GM18519 (cell line): ENCODE measurements around the gene HOXB6.

Experiments used
- ATAC-seq: cut with Tn5 transposase; IDR thresholded peaks from one replicate; pipeline ENCODE4 v1.9.1; 2021; ENCODE audit warnings: mild to moderate bottlenecking, moderate library complexity; ENCODE audit not compliant: unreplicated experiment, low FRiP score

HOXB6 gene

DNA sequence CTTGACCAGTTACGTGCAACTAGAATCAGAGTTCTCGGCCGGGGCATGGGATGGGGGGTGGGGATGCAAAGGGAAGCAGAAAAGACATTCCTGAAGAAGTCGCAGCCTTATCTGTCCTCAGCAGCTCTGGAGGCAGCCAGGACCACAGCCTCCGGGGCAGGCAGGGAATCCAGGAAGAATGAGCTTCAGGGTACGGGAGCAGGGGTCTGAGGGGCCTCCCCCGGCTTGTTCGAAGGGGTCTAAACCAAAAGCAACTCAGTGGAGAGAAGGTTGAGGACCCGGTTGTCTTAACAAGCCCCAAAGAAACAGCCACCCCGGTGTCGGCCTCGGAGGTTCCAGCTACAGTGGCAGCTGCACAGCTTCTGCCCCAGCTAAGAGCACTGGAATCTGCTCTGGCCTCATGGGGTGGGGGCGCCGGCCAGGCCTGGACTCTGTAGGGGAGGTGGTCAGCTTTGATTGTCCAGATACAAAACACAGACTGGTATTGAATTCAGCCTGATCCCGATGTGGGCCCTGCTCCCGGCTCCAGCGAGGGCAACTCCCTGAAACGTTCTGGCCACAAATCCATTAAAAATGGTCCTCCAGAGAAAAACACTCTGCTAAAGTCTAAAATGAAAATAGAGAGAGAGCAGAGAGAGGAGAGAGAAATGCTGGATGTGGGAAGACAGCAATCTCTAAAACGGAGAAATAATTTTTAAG, 34.3 kb downstream of the HOXB6 start:
- no peak for ATAC-seq

DNA sequence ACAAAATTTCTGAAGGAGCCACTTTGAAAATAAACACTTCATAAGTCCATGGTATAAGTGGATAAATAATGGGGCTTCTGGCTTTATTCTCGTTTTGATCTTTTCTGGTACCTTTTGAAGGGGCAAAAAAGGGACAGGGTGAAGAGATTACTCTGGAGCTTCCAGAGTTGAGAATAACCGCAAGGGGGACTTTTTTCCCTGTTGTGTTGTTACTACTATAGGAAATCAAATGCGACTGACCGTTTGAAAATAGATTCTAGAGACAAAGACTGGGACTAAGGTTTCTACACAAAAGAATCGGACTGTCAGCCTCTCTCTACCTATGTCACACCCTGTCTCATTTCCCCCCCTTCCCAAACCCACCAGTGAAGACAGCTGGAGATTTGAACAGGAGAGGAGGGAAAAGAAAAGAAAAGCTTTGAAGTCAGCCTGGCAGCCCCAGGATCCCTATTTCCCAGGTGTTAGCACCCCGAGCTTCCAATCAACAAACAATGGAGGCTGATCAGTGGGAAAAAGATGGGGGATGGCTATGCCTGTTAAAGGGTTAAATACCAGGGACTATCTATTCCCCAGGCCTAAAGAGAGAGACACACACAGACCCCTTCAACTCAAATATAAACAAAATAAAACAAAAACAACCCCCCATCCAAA, 35.0 kb downstream of the HOXB6 start:
- ATAC-seq = no peak

DNA sequence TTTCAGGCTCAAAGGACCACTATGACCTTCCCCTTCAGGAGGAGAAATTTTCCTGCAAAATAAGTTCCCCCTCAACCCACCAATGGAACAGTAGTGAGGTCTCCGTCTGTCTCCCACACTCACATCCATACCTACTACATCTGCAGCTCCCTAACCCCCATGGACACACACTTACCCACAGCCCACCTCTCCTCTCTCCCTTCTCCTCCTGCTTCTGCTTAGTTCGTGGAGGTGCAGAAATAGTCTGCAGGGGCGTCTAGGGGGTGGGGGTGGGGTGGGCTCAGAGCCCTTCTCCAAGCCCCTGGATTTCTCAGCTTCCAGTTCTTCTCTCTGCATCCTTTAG, 35.6 kb downstream of the HOXB6 start:
- no peak for ATAC-seq

DNA sequence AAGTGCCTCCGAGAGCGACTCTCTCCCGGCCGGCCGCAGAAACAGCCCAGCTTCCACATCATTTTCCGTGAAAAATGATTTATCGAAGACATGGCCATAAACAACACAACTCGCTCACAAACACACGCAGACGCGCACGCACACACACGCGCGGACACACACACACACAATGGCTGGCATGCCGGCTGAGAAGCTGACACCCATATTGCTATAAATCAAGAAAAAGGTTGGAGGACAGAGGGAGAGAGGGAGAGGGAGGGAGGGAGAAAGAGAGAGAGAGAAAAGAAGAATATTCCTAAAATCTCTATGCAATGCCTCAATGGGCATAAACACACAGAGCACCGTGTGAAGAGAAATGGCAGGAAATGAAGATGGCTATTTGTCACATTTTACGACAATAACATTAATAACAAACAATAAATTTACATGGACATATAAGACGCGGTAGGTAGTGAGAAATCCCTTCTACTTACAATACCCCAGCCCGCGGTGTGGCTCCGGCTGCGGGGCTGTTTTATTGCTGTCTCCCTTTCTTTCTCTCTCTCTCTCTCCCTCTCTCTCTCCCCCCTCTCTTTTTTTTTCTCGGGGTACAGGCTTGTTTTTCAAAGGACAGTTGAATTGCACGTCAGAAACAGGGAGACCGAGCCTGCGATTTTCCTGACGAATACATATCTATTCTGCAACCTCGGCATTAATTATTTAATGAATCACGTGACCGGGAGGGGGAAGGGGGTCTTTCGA, 36.1 kb downstream of the HOXB6 start:
- ATAC-seq = no peak

- ATAC-seq = no peak
These were observed 37.0 kb downstream of the HOXB6 start for GRCh38 chr17:48567646-48568354.

DNA sequence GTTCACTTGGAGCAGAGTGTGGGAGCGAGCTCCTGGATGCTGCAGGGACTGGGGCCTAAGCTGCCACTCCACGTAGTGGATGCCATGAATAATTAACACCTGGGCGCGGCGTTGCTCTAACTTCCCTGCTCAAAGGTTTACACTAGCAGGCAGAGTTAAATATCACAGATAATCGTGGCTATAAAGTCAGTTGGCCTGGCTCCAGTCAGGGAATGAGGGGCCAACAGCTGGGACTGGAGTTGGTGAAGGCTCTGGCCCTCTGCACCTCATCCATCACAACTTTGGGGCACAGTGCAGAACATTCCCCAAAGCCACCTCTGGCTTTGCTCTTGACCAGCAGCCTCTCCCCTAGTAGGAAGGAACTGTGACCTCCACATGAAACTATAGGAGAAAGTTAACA, 37.6 kb downstream of the HOXB6 start:
- ATAC-seq = no peak

- ATAC-seq = no peak
These were observed 38.1 kb downstream of the HOXB6 start for GRCh38 chr17:48566717-48567116.

DNA sequence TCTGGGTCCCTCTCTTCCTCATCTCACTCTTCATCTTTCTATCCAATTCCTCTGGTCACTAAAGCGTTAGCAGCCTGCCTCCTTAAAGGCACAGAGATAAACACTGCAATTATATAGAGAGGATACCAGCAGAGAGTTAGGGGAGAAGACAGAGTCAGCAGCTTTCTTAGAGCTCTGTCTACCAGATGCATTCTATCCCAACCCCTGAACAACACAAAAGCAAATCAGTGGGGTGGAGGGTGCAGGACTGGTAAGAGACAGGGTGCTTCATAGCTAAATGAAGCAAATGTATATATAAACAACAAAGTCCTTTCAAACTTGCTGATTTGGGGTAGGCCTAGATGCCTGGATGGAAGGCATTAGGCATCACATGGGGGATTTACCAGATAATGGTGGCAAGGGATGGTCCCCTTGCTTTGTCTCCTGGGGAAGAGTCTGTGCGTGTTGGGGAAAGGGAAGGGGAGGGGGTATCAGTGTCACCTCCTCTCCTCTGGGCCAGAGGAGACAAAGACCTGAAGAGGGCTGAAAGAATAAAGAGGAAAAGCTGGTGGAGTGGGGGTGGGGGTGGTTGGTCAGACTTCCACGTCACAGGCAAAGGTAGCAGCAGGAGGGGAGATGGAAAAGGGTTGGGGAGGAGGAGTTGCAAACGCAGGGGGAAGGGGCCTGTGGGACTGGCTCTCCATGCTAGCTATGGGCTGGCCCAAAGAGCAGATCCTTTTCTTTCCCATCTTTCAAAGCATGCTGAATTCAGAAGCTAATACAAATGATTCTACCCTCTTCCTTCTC, 38.7 kb downstream of the HOXB6 start:
- ATAC-seq = no peak

DNA sequence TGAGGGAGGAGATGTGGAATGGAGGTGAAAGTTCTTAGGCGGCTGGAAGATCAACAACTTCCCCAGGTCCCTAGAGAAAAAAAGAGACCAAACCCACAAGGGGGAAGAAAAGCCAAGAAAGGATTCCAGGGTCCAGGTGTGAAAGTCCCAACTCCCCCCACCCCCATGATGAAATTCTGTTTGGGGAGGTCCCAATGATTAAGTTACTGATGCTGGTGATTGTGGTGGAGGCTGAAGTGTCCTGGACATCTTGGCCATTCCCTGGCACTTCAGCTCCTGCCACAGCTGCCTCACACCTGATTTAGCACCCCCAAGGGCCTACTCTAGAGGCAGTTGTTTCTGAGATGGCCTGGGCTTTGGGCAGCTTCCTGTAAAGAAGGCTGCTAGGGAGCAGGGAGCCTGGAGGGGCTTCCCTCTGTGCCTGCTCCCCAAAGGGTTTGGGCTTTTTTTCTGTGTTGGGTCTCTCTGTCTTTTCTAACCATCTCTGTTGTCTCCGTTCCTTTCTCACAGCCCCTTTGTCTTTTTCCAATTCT, 39.7 kb downstream of the HOXB6 start:
- no peak for ATAC-seq

DNA sequence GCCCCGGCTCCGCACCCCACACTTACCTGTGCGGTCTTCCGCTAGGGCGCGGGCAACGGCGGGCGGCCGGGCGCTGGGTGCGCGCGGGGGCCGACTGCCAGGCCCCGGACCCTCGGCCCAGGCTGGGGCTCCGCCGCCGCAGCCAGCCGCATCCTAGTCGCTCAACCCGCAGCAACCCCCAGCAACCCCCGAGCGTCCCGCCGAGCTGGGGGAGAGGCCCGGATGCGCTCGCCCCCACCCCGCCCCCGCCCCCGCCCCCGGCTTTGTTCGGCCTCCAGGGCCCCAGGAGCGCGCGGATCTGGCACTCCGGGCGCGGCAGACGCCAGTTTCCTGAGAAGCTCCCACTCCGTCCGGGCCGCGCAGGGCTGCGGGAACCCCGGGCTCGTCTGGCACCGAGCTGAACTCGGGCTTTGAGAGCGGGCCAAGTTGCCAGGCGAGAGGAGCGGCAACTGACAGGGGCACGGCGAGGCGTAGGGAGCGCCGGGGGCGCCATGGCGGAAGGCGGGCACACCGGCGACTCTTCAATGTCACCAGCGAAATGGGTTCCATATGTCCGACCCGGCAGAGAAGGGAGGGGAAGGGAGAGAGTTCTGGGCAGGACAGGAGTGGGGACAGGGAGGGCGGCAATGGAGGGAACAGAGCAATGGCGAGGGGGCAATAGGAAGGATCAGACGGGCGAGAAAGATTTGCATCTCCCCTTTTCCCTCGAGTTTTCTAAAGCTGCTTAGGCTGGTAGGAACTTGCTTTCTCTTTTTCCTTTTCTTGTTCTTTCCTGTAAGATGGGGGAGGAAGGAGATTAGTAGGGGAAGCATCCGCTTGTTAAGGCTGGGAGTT, 40.4 kb downstream of the HOXB6 start:
- ATAC-seq = no peak

DNA sequence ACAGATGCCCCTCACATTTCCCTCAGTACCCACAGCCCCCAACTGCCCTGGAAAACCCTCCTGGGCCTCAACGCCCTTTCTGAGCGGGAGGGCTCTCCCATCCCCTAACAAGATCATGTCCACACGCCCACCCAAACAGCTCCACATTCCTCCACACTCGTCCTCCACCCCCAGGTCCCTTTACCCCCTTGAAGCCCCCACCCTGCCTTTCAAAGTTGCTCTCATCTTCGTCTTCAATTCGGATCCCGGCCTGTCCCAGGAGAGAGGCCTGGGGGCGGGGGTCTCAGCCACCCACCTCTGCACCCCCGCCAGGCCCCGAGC, 41.0 kb downstream of the HOXB6 start:
- ATAC-seq = no peak

GRCh38 chr17:48563385-48563838, 41.4 kb downstream of the HOXB6 start:
- ATAC-seq = no peak

GRCh38 chr17:48562934-48563333, 41.9 kb downstream of the HOXB6 start:
- ATAC-seq = no peak

GRCh38 chr17:48561884-48562810, 42.6 kb downstream of the HOXB6 start:
- ATAC-seq = no peak

DNA sequence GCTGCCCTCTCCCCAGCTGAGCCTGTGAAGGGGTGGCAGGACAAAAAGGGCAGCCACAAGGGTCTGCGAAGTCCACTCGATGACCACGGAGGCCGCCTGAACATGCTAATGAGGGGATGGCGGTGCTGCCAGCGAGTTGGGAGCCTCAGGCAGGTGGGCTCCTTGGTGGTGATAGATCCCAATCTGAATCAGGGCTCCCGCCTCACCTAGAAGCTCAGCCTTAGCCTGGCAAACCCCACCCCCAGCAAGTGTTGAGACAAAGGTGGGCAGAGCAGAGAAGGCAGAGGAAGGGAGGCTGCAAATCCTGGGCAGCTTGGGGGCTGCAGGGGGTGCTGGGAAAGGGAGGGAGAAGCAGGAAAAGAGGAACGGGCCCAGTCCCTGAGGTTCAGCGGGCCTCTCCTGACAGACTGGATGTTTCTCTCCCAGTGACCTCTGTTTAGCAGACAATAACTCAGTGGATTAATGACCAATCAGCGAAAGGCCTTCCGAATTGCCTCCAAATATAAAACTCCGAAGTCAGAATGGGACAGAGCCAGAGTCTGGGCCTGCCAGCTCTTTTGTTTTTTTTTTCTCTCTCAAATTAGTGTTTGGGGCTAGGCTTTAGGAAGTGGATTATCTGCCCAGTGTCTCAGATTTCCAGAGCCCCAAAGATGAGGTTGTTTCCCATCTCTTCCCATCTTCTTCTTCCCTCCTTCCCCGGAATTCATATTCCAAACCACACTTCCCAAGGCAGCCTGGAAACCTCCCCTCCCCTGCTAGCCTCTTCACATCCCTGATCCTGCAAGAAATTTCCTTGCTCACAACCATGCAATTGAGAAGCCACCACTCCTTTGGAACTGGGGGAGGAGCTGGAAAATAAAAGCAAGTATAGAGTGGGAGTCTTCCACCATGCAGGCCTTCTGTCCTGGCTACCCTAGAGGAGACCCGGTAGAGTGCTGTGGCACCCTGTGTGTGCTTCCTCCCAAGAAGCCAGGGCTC, 44.7 kb downstream of the HOXB6 start:
- no peak for ATAC-seq

- no peak for ATAC-seq
These were observed 45.5 kb downstream of the HOXB6 start for GRCh38 chr17:48559122-48559839.

GRCh38 chr17:48558831-48559121, 46.0 kb downstream of the HOXB6 start:
- no peak for ATAC-seq
